Fibroblast of the aortic adventitia (primary cell): ENCODE results near the gene ZBTB20. TPM values are rescaled to one million over a fixed set of nuclear protein-coding genes. Genes with fewer than 3 reads are reported as not detected.

Experiments used
- DNase-seq: peaks from one replicate; pipeline ENCODE4 v3.0.0-alpha.2; 2010; ENCODE audit warnings: low read depth
- H3K4me3 ChIP-seq: 2 replicates; pipeline ENCODE4 v1.5.1; 2011; ENCODE audit warnings: low read depth, mild to moderate bottlenecking, control low read depth, low read length, moderate library complexity
- CTCF ChIP-seq: IDR thresholded peaks from 2 replicates; pipeline ENCODE4 v1.5.1; 2011; ENCODE audit warnings: mild to moderate bottlenecking, low read length, control low read depth, inconsistent platforms; ENCODE audit not compliant: insufficient read depth
- total RNA-seq: library from RNA; depleted of rRNA; stranded (reverse); fragments of >200 nt; gene quantifications from 2 replicates; pipeline ENCODE4 v1.2.3, GENCODE V29; 2012; ENCODE audit warnings: low replicate concordance

Gene ZBTB20
- total RNA-seq, 1 donor: 47.2 TPM

GRCh38 chr3:114420072-114420471 lies 727.0 kb downstream of the ZBTB20 start:
- TF ChIP-seq CTCF: no peak
- H3K4me3 ChIP-seq: no peak overlapping the region
- no peak for DNase-seq

- peak; percentile 95 for DNase-seq
- no peak overlapping the region for H3K4me3 ChIP-seq
- peak; percentile 74 for TF ChIP-seq CTCF
Measured at GRCh38 chr3:114418724-114419543, 728.2 kb downstream of the ZBTB20 start.

DNA sequence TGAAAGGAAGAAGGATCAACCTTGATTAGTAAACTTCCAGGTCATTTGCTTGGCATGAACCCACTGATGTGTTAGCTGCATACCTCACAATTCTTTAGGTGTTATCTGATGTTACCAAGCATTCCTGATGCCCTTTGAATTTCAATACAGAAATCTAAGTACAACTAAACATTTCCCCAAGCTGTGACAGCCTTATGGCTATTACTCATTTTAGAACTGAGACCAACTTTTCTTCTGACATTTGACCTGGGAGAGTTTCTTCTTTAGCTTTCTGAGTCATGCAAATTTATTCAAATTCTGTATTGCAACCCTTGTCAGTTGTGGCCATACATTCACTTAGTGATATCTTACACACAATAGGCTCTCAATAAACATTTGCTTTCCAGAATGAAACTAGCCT lies 729.0 kb downstream of the ZBTB20 start:
- no peak for TF ChIP-seq CTCF
- H3K4me3 ChIP-seq: no peak overlapping the region
- DNase-seq: no peak

DNA sequence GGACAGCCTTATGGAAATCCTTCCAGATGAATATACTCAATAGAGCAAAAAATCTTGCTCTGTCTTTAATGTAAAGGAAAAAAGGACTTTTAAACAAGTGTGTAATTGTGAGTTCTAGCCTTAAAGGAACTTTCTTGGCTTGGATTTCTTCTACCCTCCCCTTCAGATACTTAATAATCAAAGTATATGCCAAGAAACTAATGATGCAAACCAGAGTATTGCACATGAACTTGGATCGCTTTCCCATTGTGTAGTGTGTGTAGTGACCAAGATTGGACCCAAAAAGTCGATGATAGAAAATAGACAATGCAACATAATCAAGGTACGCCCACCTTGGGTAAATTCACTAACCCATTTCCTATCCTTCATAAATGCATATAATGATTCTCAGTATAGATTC lies 729.4 kb downstream of the ZBTB20 start:
- no peak overlapping the region for H3K4me3 ChIP-seq
- peak; percentile 39 for DNase-seq
- TF ChIP-seq CTCF: no peak

DNA sequence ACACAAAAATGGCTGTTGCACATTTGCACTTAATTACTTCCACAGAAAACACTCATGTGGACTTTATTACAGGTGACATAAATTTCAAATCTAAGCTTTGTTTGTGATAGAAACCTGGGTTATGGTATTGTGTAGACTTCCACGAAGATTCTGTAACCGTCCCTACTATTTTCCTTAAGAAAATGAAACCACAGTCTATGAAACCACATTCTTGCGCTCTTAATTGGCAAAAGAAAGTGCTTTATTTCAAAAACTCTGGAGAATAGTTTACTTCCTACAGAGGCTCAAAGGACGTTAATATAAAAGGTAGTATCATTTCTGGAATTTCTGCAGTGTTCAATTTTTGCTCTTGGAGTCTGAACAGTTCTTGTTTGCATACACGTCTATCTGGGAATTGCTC lies 729.8 kb downstream of the ZBTB20 start:
- H3K4me3 ChIP-seq: no peak overlapping the region
- DNase-seq: no peak
- TF ChIP-seq CTCF: no peak

DNA sequence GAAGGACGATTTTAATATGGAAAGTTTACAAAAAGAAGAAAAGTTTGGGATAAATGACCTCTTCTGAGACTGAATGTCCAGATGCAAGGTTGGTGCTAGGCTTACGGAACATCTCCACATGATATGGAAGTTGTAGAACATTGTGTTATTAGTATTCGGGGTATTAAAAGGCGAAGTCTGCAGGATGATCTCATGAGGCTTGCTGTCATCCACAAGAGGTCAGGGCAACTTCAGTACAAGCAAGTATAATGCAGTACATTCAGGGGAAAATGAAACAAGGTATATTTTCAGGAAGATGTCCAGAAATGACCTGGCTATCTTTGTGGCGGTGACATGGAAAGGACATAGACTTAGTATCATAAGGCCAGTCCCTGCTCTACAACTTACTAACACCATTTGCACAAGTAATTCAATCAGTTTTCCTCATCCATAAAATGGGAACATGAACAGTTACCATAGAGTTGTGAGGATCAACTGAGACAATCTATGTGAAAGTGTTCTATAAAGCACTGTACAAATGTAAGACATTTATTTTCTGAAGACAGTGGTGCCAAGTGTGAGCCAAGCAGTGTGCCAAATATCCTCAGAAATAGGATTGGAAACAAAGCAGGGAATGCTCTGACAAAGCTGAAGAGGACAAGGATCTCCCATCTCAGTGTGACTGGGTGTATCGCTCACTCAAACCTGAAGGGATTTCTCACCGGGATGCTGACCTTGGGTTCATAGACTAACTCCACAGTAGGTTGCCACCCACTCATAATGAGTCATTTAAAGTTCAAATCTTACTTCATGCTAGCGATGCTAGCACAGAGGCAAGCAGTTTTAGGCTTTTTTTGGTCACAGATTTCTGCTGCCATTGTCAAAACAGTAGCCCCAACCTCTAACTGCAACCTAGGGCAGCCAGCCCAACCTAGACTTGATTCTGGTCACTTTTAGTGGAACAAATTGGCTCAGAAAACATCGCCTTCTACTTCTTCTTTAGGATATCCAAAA lies 735.0 kb downstream of the ZBTB20 start:
- peak; percentile 49 for DNase-seq
- no peak overlapping the region for H3K4me3 ChIP-seq
- peak; percentile 3 for TF ChIP-seq CTCF
